Neural progenitor cell (in vitro differentiated cells): ENCODE results near the gene JAKMIP2. TPM values are rescaled to one million over a fixed set of nuclear protein-coding genes. Genes with fewer than 3 reads are reported as not detected.
"Not testable (repeated sequence)": the region's sequence is repeated elsewhere in the genome, so short reads cannot be mapped to it uniquely, and the experiment has no call there.

Experiments used
- DNase-seq: peaks from one replicate; pipeline ENCODE4 v3.0.0-alpha.2; 2016; ENCODE audit warnings: low spot score
- H2AFZ ChIP-seq: fragments of 200-600 bp; sonication (generic); replicated peaks from 2 replicates; pipeline ENCODE4 v1.6.1; 2016; ENCODE audit warnings: antibody characterized with exemption
- H3F3A ChIP-seq: fragments of 200-600 bp; sonication (generic); 2 replicates; pipeline ENCODE4 v1.6.1; 2016; ENCODE audit warnings: antibody characterized with exemption, low read depth
- H3K27ac ChIP-seq: fragments of 200-600 bp; sonication (generic); 2 replicates; pipeline ENCODE4 v1.5.1; 2016; ENCODE audit warnings: mild to moderate bottlenecking
- H3K27me3 ChIP-seq: fragments of 200-600 bp; sonication (generic); 2 replicates; pipeline ENCODE4 v1.6.1; 2016; ENCODE audit warnings: mild to moderate bottlenecking, moderate library complexity
- H3K36me3 ChIP-seq: fragments of 200-600 bp; sonication (generic); 2 replicates; pipeline ENCODE4 v1.5.1; 2016
- H3K4me1 ChIP-seq: fragments of 200-600 bp; sonication (generic); 2 replicates; pipeline ENCODE4 v1.6.1; 2016; ENCODE audit warnings: mixed run types
- H3K4me2 ChIP-seq: fragments of 200-600 bp; sonication (generic); 2 replicates; pipeline ENCODE4 v1.6.1; 2016
- H3K4me3 ChIP-seq: fragments of 200-600 bp; sonication (generic); 2 replicates; pipeline ENCODE4 v1.5.1; 2016
- H3K79me2 ChIP-seq: fragments of 200-600 bp; sonication (generic); 2 replicates; pipeline ENCODE4 v1.6.1; 2016; ENCODE audit warnings: low read depth
- H3K9ac ChIP-seq: fragments of 200-600 bp; sonication (generic); 2 replicates; pipeline ENCODE4 v1.6.1; 2016
- H3K9me3 ChIP-seq: fragments of 200-600 bp; sonication (generic); 2 replicates; pipeline ENCODE4 v1.5.1; 2016; ENCODE audit warnings: low read depth
- H4K20me1 ChIP-seq: fragments of 200-600 bp; sonication (generic); 2 replicates; pipeline ENCODE4 v1.6.1; 2016; ENCODE audit warnings: low read depth
- H3K27ac Mint-ChIP-seq: 3 replicates; pipeline ENCODE4 v1.8.0; 2021; ENCODE audit warnings: mixed read lengths
- H3K27me3 Mint-ChIP-seq: 2 replicates; pipeline ENCODE4 v1.8.0; 2022; ENCODE audit warnings: low read depth, mild to moderate bottlenecking, inconsistent platforms, moderate library complexity, mixed read lengths; ENCODE audit not compliant: insufficient read depth
- H3K36me3 Mint-ChIP-seq: 3 replicates; pipeline ENCODE4 v1.8.0; 2021; ENCODE audit warnings: mixed read lengths
- H3K4me1 Mint-ChIP-seq: 3 replicates; pipeline ENCODE4 v1.8.0; 2021; ENCODE audit warnings: mixed read lengths
- H3K4me3 Mint-ChIP-seq: 3 replicates; pipeline ENCODE4 v1.8.0; 2021; ENCODE audit warnings: mild to moderate bottlenecking, moderate library complexity, mixed read lengths
- H3K9me3 Mint-ChIP-seq: 3 replicates; pipeline ENCODE4 v1.8.0; 2020; ENCODE audit warnings: mixed read lengths
- EZH2 ChIP-seq: fragments of 200-600 bp; sonication (generic); IDR thresholded peaks from 2 replicates; pipeline ENCODE4 v1.6.1; 2017; ENCODE audit warnings: antibody characterized with exemption, mild to moderate bottlenecking, moderate library complexity
- EZH2phosphoT487 ChIP-seq: fragments of 200-600 bp; sonication (generic); IDR thresholded peaks from 2 replicates; pipeline ENCODE4 v1.6.1; 2017; ENCODE audit warnings: antibody characterized with exemption
- total RNA-seq: library from RNA; depleted of rRNA; stranded (reverse); fragments of >200 nt; gene quantifications from 2 replicates; pipeline ENCODE4 v1.2.3, GENCODE V29; 2015; ENCODE audit warnings: low replicate concordance
- TF ChIP-seq, protein P1 (sequence below): fragments of 200-600 bp; sonication (generic); IDR thresholded peaks from 2 replicates; pipeline ENCODE4 v1.5.1; 2017; ENCODE audit warnings: antibody characterized with exemption, mild to moderate bottlenecking

JAKMIP2 gene
- total RNA-seq, 1 donor from 2014 or later: 8.2 TPM

DNA sequence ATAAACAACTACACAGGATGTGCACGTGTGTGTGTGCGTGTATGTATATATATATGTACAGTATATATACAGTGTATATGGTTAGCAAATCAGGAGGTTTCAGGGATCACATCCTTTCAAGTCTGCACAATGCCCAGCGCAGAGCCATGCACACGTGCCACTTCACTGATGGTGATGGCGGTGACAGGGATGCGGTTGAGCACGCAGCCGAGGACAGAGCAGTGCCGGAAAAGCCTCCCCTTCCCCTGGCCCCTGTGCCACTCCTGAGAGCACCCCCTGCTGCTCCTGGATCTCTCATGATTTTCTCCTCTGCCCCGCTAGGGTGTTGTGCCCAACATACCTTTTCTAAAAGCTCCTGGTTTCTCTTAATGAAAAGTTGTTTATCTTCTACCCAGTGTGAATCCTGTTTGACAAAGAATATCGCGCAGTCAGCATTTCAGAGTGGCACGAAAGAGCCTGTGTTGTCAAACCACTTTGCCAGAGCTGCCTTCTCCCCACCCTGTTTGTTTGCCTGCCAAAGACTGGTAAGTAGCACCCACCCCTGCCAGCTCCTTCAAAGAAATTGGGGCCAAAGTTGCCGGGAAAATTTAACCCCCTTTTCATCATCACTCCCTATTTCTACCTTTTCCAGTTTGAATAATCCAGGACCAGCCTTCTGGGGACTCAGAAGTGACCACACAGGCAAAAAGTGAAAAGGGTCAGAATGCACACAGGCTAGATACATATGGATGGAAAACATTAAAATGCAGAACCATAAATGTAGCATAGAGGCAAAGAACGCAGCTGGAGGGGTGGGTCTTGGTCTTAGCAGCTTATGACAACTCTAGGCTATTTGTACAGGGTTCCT, 146.4 kb downstream of the JAKMIP2 start:
- Mint-ChIP-seq H3K36me3 (peaks cover 42% of the 10 kb centered on the region), H3K4me1 (no peaks in the 10 kb centered on the region)

DNA sequence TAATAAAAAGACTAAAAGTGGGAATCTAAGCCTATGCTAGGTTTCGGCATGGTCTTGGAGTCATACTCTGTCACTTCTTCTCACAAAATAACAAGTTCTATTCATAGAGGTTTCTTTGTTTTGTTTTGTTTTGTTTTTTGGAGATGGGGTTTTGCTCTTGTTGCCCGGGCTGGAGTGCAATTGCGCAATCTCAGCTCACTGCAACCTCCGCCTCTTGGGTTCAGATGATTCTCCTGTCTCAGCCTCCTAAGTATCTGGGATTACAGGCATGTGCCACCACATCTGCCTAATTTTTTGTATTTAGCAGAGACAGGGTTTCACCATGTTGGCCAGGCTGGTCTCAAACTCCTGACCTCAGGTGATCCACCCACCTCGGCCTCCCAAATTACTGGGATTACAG, 147.1 kb downstream of the JAKMIP2 start:
- not testable (repeated sequence) for H3K27ac ChIP-seq, H3K36me3 ChIP-seq, H3K27ac Mint-ChIP-seq, H3K9me3 Mint-ChIP-seq, H3K9me3 ChIP-seq, H3K79me2 ChIP-seq, H3K4me3 Mint-ChIP-seq, H3K4me3 ChIP-seq, H2AFZ ChIP-seq, H3K9ac ChIP-seq, H4K20me1 ChIP-seq, H3K27me3 ChIP-seq, H3K4me2 ChIP-seq, H3K27me3 Mint-ChIP-seq, H3K4me1 Mint-ChIP-seq, H3K4me1 ChIP-seq, DNase-seq
- H3K36me3 Mint-ChIP-seq: peaks cover 44% of the 10 kb centered on the region
- peaks cover 15% of the 10 kb centered on the region for H3F3A ChIP-seq

More for the DNA sequence above, 146.4 kb downstream of the JAKMIP2 start:
- Histone ChIP-seq H3K9ac (no peak overlapping the region), H3K79me2 (no peaks in the 10 kb centered on the region), H4K20me1 (no peaks in the 10 kb centered on the region), H3K27me3 (no peaks in the 10 kb centered on the region), H3K4me3 (no peak overlapping the region), H3F3A (peaks cover 20% of the 10 kb centered on the region), H3K27ac (peak overlapping the region; percentile 38), H3K36me3 (peaks cover 5% of the 10 kb centered on the region), H2AFZ (no peak overlapping the region), H3K4me2 (no peak overlapping the region), H3K4me1 (no peaks in the 10 kb centered on the region), H3K9me3 (no peaks in the 10 kb centered on the region)
- H3K27ac Mint-ChIP-seq: peak overlapping the region; percentile 50
- H3K9me3 Mint-ChIP-seq: no peaks in the 10 kb centered on the region
- TF ChIP-seq EZH2 (no peak), EZH2phosphoT487 (no peak)
- TF ChIP-seq, protein P1, sequence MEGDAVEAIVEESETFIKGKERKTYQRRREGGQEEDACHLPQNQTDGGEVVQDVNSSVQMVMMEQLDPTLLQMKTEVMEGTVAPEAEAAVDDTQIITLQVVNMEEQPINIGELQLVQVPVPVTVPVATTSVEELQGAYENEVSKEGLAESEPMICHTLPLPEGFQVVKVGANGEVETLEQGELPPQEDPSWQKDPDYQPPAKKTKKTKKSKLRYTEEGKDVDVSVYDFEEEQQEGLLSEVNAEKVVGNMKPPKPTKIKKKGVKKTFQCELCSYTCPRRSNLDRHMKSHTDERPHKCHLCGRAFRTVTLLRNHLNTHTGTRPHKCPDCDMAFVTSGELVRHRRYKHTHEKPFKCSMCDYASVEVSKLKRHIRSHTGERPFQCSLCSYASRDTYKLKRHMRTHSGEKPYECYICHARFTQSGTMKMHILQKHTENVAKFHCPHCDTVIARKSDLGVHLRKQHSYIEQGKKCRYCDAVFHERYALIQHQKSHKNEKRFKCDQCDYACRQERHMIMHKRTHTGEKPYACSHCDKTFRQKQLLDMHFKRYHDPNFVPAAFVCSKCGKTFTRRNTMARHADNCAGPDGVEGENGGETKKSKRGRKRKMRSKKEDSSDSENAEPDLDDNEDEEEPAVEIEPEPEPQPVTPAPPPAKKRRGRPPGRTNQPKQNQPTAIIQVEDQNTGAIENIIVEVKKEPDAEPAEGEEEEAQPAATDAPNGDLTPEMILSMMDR: no peak
- no peaks in the 10 kb centered on the region for H3K27me3 Mint-ChIP-seq
- H3K4me3 Mint-ChIP-seq: no peak overlapping the region
- DNase-seq: no peak

DNA sequence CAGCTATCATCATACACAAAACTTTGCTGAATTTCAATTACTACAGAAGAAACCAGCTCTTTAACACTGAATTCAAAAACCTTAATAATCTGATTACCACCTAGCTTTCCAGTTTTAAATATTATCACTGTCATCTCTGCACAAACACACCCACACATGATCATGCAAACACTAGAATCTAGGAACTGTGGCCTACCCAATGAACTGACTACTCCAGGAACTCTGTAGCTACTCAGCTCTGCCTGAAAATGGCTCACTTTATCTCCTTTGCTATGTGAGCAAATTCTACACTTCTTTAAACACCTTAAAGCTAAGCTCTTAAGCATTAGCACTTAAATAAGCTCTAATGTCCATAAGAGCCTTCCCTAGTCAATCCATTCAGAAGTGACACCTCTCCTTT, 149.4 kb downstream of the JAKMIP2 start:
- H3K27ac ChIP-seq: no peak overlapping the region
- H3K27ac Mint-ChIP-seq: no peak overlapping the region
- no peaks in the 10 kb centered on the region for H3K36me3 ChIP-seq

DNA sequence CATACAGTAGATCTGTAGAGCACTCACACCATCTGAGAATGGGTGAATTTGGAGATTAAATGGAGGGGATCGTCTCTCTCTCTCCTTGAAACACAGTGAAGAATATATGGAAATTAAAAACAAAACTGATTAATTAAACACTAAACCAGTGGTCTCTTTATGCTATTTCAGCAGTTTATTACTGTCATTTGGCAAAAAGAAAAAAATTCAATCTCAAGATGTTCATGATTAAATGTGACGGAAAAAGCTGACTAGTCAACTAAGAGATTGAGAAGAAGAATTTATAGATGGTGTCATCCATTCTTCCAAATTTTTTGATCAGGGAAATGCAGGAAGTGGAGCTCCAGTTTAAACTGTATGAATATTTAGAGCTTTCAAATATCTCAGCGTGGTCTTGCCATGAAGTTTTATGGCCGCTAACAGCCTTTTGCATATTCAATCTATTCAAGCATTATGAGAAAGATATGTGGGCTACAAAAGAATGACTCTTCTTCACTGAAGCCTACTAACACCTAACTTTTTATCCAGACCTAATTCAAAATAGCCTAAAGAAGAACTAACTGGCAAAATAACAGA, 151.0 kb downstream of the JAKMIP2 start:
- Histone ChIP-seq H3K9me3 (no peaks in the 10 kb centered on the region), H3F3A (no peaks in the 10 kb centered on the region), H3K27ac (no peak overlapping the region), H3K27me3 (no peaks in the 10 kb centered on the region), H3K4me1 (no peaks in the 10 kb centered on the region), H3K79me2 (no peaks in the 10 kb centered on the region), H4K20me1 (no peaks in the 10 kb centered on the region), H3K9ac (no peak overlapping the region), H2AFZ (no peak overlapping the region), H3K36me3 (no peaks in the 10 kb centered on the region), H3K4me2 (no peak overlapping the region), H3K4me3 (no peak overlapping the region)
- Mint-ChIP-seq H3K4me3 (no peak overlapping the region), H3K36me3 (peaks cover 36% of the 10 kb centered on the region), H3K4me1 (peaks cover 17% of the 10 kb centered on the region), H3K9me3 (no peaks in the 10 kb centered on the region), H3K27ac (no peak overlapping the region), H3K27me3 (no peaks in the 10 kb centered on the region)
- no peak for DNase-seq
- no peak for TF ChIP-seq EZH2
- TF ChIP-seq, protein P1: no peak
- TF ChIP-seq EZH2phosphoT487: no peak

More for the DNA sequence above, 149.4 kb downstream of the JAKMIP2 start:
- no peak overlapping the region for H3K4me3 ChIP-seq
- TF ChIP-seq EZH2phosphoT487 (no peak), EZH2 (no peak)
- no peaks in the 10 kb centered on the region for H3K79me2 ChIP-seq
- no peak overlapping the region for H3K4me2 ChIP-seq
- H3K4me1 ChIP-seq: no peaks in the 10 kb centered on the region
- no peak overlapping the region for H3K4me3 Mint-ChIP-seq
- H2AFZ ChIP-seq: no peak overlapping the region
- peaks cover 39% of the 10 kb centered on the region for H3K36me3 Mint-ChIP-seq
- H3K27me3 Mint-ChIP-seq: no peaks in the 10 kb centered on the region
- no peaks in the 10 kb centered on the region for H3K9me3 ChIP-seq
- no peaks in the 10 kb centered on the region for H3K9me3 Mint-ChIP-seq
- peaks cover under 1% of the 10 kb centered on the region for H3F3A ChIP-seq
- H3K27me3 ChIP-seq: no peaks in the 10 kb centered on the region
- no peak overlapping the region for H3K9ac ChIP-seq
- DNase-seq: no peak
- H4K20me1 ChIP-seq: no peaks in the 10 kb centered on the region
- H3K4me1 Mint-ChIP-seq: peaks cover 15% of the 10 kb centered on the region
